Tibial nerve (tissue), 3 donors: Measurements from ENCODE around the gene TNFSF18.

ENCODE experiments used
- POLR2A ChIP-seq, 2 donors: fragments of 450-650 bp; IDR thresholded peaks; one replicate each; pipeline ENCODE4 v1.6.1; 2017; ENCODE audit warnings: antibody characterized with exemption in 2 of 2, mild to moderate bottlenecking in 2 of 2, moderate library complexity in 2 of 2
- TF ChIP-seq, protein P1 (sequence below), 5 experiments: fragments of 200-600 bp in 3 of 5; fragments of 450-650 bp in 2 of 5; sonication (generic) in 3 of 5; IDR thresholded peaks; one replicate each; pipeline ENCODE4 v1.5.1; 2016 to 2019; ENCODE audit warnings: antibody characterized with exemption in 5 of 5, mild to moderate bottlenecking in 3 of 5, moderate library complexity in 2 of 5

DNA sequence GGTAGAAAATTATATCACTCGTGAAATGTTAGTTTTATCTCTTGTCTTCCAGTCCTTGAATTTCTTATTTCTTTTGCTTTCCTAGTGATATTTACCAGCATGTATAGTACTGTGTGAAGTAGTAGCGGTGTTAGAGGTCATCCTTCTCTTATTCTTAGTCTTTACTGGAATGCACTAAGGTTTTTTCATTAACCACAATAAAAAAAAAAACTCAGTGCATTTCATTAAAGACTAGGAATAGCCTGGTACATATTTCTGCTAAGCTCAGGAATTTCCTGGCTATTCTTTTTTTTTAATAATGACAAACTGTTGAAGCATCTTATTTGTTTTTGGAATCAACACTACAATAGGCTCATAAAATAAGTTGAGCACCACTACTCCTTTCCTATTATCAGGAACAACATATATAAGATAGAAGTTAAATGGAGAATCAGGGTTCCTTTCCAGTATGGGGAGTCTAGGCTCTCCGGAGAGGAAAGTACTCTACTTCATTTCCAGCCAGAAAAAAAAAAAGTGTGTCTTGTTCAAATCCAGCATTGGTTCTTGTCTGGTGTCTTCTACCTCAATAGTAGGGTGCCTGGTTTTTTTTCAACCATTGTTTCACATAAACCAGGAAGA lies 60.0 kb downstream of the TNFSF18 start:
- TF ChIP-seq, protein P1, sequence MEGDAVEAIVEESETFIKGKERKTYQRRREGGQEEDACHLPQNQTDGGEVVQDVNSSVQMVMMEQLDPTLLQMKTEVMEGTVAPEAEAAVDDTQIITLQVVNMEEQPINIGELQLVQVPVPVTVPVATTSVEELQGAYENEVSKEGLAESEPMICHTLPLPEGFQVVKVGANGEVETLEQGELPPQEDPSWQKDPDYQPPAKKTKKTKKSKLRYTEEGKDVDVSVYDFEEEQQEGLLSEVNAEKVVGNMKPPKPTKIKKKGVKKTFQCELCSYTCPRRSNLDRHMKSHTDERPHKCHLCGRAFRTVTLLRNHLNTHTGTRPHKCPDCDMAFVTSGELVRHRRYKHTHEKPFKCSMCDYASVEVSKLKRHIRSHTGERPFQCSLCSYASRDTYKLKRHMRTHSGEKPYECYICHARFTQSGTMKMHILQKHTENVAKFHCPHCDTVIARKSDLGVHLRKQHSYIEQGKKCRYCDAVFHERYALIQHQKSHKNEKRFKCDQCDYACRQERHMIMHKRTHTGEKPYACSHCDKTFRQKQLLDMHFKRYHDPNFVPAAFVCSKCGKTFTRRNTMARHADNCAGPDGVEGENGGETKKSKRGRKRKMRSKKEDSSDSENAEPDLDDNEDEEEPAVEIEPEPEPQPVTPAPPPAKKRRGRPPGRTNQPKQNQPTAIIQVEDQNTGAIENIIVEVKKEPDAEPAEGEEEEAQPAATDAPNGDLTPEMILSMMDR (IDR thresholded peaks at IDR 0.05): no peak
- no peak for TF ChIP-seq POLR2A (IDR thresholded peaks at IDR 0.05)
